Measurements from ENCODE around the gene PNPO.
"Not testable (repeated sequence)": the region's sequence is repeated elsewhere in the genome, so short reads cannot be mapped to it uniquely, and the experiment has no call there.

The PNPO gene

DNA sequence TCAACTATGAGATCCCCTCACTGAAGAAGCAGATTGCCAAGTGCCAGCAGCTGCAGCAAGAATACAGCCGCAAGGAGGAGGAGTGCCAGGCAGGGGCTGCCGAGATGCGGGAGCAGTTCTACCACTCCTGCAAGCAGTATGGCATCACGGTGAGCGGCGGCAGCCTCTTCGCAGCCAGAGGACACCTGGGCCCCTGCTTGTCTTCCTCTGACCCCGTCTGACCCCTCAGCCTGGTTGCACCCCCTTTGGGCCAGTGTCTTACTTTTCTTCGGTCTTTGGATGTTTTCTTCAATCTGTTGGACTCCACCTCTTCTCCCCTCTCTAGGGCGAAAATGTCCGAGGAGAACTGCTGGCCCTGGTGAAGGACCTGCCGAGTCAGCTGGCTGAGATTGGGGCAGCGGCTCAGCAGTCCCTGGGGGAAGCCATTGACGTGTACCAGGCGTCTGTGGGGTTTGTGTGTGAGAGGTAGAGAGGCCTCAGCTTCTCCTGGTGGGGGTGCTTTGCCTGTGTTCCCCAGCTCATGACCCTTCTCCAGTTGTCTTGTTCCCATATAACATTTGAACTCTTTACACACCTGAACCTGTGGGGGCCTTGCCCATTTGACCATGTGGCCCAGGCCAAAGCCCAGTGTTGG is 33.9 kb downstream of the PNPO start:
- no peak for DNase-seq (ENCODE audit: low spot score)

DNA sequence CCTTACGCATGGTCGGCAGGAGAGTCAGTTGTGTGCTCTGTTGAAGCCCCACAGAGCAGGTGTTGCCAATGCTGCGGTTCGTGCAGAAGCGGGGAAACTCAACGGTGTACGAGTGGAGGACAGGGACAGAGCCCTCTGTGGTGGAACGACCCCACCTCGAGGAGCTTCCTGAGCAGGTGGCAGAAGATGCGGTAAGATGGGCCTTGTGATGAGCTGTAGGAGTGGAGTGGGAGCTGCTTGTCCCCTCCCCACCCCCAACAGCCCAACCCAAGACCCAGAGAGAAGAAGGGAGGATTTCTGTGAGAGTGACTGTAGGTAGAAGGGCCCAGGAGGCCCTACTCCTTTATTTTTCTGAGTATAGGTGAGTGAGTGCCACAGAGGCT is 34.4 kb downstream of the PNPO start:
- DNase-seq (ENCODE audit: low spot score): no peak

GRCh38 chr17:47978324-47978723 is 37.0 kb downstream of the PNPO start:
- peak; percentile 48 for DNase-seq (ENCODE audit: low spot score)

DNA sequence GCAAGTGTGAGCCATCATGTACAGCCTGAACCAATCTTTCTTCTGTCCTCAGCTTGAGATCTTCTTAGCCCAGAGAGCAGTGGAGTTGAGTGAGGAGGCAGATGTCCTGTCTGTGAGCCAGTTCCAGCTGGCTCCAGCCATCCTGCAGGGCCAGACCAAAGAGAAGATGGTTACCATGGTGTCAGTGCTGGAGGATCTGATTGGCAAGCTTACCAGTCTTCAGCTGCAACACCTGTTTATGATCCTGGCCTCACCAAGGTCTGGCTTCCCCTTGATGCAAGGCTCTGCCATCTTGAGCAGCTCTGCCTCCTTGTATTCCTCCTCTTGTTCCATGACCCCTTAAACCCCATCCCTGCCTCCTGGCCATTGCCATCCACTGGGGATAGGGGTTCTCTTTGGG is 39.2 kb downstream of the PNPO start:
- no peak for DNase-seq (ENCODE audit: low spot score)

DNA sequence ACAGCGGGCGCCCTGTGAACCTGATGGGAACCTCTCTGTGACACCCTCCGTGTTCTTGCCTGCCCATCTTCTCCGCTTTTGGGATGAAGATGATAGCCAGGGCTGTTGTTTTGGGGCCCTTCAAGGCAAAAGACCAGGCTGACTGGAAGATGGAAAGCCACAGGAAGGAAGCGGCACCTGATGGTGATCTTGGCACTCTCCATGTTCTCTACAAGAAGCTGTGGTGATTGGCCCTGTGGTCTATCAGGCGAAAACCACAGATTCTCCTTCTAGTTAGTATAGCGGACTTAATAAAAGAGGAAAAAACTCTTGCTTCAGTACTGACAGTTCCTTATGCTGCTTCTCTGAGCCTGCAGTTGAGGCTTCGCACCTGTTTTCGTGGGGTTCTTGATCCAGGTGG is 40.1 kb downstream of the PNPO start:
- peak; percentile 38 for DNase-seq (ENCODE audit: low spot score)

GRCh38 chr17:47982091-47982617 is 40.8 kb downstream of the PNPO start:
- DNase-seq (ENCODE audit: low spot score): no peak

GRCh38 chr17:47982645-47983390 is 41.4 kb downstream of the PNPO start:
- no peak for DNase-seq (ENCODE audit: low spot score)

DNA sequence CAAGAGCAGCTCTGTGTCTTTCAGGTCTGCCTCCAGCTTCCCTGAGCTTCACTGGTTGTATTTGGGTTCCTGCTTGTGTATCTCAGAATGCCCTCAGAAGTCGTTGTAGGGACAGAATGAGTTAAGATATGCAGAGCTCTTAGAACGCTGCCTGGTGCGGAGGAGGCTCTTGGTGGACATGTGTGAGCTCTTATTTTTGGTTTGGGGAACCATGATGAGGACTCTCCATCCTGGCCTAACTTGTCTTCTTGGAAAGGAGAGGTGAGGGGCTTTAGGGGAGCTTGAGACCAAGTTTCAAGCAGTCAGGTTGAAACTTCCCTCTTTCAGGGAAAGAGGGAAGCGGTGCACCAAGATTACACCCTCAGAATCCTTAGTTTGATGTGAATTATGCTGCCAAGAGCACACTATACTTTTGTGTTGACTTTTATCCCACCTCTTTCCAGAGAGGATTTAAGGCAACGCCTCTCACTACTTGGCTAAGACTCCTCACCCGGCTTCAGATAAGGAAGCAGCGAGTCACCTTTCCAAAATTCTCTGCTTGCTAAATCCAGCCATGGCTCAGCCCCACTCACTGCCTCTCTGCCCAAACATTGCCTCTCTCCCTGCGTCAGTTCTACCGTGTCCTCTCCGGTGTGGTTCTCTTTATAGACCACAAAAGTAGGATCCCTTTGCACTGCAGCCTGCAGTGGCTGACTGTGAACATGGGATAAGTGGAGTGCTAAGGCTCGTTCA is 42.3 kb downstream of the PNPO start:
- no peak for DNase-seq (ENCODE audit: low spot score)

DNA sequence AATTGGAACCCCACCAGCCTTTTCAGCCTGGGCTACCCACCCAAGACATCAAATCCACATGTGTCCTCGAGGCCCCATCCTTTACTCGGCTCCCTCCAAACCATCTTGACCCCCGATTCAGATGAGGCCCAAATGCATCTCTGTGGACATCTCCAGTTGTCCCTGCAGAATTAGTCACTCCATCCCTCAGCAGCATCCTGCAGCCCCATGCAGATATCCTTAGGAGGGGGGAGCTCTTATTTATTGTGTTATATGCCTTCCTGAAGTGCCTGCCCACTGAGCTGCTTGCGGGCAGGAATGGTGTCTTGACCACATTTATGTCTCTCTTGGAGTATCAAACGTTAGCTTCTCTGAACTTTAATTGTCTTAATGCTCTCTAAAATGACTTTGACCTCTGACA is 45.1 kb downstream of the PNPO start:
- no peak for DNase-seq (ENCODE audit: low spot score)

- DNase-seq (ENCODE audit: low spot score): no peak
Measured at GRCh38 chr17:47987240-47987835, 46.0 kb downstream of the PNPO start.

GRCh38 chr17:47988445-47988844 is 47.1 kb downstream of the PNPO start:
- not testable (repeated sequence) for DNase-seq (ENCODE audit: low spot score)

DNA sequence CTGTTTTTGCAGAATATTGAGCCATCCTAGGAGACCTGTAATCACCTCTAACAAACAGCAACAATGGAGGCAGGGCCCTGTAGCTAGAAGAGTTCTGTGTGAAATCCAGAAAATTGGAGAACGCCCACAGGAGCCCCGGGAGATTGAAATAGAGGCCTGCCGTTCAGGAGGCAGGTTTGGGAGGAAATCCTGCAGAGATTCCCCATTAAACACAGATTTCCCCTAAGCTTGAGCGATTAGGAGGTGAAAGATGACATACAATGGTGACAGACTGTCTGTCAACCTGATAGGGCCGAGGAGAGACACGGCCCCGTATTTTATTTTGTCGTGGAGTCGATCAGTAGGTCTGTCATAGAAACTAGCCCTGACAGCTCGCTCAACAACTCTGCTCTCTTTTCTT is 47.8 kb downstream of the PNPO start:
- no peak for DNase-seq (ENCODE audit: low spot score)

DNA sequence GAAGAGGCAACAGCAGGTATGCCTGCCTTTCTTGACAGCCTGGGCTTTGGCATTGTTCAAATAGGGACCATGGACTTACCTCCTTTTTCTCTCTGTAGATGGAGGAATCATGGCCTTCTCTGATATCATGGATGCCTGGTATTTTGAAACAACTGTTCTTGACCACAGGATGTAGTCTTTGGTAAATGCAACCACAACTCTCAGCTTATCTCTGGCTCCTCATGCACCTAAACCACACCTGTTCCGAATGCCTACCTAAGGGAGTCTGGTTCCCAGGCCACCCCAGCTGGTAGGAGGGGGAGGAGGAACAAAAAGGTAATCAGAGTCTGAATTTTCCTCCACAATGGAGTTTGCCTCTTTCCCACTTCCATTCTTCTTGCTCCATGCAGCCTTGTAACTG is 48.3 kb downstream of the PNPO start:
- DNase-seq (ENCODE audit: low spot score): no peak

DNA sequence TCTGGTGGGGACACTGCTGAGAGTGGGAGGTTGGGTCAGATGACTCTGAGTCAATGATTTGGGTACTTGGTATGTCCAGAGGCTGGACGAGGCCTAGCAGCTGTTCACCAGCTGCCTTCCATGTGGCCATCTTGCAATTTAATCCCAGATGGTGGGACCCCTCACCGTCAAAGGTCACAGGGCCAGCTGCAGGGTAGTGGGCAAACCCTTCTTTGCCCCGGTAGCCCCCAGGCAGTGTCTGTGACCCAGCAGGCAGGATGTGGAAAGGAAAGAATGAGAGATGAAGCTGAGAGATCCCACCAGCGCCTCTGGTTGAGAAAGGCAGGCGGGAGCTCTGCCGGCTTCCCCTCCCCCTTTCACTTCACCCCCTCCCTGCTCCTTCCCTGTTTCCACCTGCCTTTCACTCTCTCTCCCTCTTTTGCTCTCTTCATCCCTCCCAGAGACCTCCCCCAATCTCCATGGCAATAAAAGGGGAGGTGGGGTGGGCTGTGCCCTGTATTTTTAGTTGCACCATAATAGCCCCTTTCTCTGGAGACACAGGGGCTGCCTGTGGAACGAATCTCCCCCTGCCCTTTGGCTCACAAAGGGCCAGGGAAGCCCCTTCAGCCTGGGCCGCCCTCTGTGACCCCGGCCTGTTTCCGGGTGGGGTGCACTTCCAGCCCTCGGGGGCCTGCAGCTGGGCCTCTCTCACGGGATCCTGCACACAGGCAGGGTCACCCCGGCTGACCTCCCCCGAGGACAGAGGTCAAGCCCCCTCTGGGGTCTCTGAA is 49.8 kb downstream of the PNPO start:
- DNase-seq (ENCODE audit: low spot score): no peak

DNA sequence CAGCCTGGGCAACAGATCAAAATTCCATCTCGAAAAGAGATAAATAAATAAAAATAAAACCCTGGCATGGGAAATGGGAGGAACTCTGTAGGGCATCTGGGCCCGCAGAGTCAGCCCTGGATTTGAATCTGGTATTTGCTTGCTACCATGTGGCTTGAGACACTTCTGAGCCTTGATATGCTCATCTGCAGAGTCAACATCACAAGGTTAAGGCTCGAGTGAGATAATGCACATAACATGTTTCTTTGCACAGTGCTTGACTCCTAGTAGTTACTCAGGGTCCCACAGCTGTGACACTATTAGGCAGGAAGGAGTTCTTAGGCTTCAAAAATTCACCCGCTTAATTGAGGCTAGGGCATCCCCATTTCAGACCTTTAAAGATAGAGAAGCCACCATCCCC is 50.8 kb downstream of the PNPO start:
- no peak for DNase-seq (ENCODE audit: low spot score)

DNA sequence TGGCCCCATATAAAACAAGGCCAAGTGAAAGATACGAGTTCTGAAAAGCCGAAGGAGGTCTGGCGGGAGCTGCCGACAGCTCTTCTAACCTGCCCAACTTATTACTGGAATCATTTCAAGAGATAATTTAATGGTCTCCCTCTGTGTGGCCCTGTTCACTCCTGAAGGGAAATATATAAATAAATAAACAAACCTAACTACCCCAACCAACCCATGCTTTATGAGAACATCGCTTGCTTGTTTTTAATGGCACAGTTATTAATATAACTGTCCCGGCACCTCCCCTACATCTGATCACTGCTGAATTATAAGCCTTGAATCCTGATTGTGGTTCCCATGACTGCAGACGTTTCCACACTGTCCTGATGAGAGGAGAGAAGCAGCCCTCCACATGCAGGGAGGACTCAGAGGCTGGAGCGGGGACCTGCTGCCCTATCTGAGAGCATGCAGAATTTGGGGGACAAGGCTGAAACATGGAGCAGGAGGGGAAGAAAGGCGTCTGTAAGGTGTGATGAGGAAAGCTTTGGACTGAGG is 51.7 kb downstream of the PNPO start:
- DNase-seq (ENCODE audit: low spot score): no peak

- DNase-seq (ENCODE audit: low spot score): no peak
Measured at GRCh38 chr17:47993964-47994363, 52.6 kb downstream of the PNPO start.

DNA sequence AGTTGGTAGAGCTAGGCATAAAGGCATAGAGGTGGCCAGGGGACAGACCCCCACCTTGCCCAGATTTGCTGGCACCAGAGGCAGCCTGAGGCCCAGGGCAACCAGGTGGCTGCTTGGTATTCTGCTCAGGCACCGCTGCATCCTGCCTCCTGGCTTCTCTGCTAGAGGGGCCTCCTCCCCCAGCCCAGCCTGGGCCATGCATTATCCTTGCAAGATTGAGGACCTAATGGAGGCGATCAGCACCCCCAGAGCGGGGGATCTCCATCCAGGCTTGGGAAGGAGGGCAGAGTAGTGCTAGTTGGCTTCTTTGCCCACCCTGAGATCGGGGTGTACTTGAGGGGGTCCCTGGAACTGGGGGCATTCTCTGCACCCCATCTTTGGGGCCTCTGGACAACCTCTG is 53.4 kb downstream of the PNPO start:
- no peak for DNase-seq (ENCODE audit: low spot score)

DNA sequence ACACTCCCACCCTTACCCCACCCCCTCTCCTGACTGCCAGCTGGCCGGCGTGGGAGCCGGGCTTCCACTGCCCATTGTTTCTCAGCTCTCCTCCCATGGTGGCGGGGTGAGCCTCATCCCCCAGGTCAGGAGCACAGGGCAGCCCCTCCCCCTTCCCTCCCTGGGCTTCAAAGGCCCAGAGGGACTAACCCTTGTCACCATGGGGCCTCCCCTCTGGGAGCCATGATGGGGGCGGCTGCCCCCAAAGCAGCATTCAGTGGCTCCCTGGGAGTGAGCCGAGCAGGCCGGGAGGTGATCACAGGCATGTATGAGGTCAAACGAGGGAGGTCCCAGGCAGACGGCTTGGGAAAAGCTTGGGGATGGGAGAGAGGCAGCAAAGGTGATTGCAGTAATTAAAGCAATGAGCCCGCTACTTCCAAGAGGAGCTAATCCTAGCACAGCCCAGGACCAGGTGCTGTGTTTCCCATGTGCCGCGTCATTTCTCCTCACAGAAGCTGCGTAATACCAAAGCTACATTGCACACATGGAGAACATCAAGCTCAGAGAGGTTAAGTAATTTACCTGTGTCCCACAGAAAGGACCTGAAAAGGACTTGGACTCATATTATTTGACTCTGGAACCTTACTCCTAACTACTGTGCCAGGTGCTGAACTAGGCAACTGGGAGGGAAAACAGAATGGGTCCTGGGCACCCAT is 54.0 kb downstream of the PNPO start:
- DNase-seq (ENCODE audit: low spot score): no peak

DNA sequence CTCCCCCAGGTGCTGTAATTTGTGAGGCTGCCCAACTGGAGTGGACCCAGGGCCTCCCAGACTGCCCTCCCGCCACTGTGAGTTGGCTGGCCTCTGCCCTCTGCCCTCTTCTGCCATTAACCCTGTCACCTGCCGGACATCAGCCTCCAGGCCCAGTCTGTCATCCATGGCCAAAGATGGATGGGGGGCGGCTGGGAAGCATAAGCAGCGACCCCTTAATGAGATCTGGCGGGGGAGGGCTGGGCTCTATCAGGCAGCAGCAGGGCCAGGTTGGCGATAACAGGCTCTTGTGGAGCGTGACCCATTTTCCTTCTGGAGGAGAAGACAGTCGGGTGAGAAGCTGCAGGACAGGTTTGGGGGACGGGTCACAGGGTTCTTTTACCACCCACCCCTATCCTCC is 54.8 kb downstream of the PNPO start:
- no peak for DNase-seq (ENCODE audit: low spot score)

GRCh38 chr17:47997586-47997985 is 56.2 kb downstream of the PNPO start:
- DNase-seq (ENCODE audit: low spot score): no peak
